Measurements from ENCODE around the gene INF2.
A peak's percentile ranks its signal among the peaks of the same experiment; 100 is the strongest.

- TF ChIP-seq CTCF (IDR thresholded peaks at IDR 0.05) (no peak), POLR2A (IDR thresholded peaks at IDR 0.05) (peak; percentile 40)
Observed at GRCh38 chr14:104752423-104752734, 63.0 kb downstream of the INF2 start.

All from right lobe of liver (tissue), 4 donors.